Endothelial cell of umbilical vein (primary cell): Measurements from ENCODE around the gene ANKK1. TPM values are rescaled to one million over a fixed set of nuclear protein-coding genes. Genes with fewer than 3 reads are reported as not detected.

Source experiments
- BruUV-seq: library from RNA; stranded (reverse); fragments of 400-500 nt; replicated peaks from 2 replicates; lab custom pipeline; 2021; lab: Mats Ljungman, UMichigan
- CTCF ChIA-PET: fragments of 300-600, 350-600 bp; sonication (Branson Sonifier 250); formaldehyde crosslinking; loops from one replicate; lab custom pipeline; 2021; ENCODE audit warnings: antibody characterized with exemption, inconsistent platforms; lab: Charles Lee
- POLR2A ChIA-PET: fragments of 300-600, 350-600 bp; sonication (Branson Sonifier 250); formaldehyde crosslinking; loops from one replicate; lab custom pipeline; 2021; ENCODE audit warnings: antibody characterized with exemption, inconsistent platforms; lab: Charles Lee
- DNase-seq: peaks from one replicate; pipeline ENCODE4 v3.0.0-alpha.2; 2011; ENCODE audit warnings: low read depth, low spot score
- FAIRE-seq: peaks from 2 replicates; lab custom pipeline; 2011; peaks lifted over from hg19 to GRCh38; lab: Jason Lieb, UNC
- H2AFZ ChIP-seq: 2 replicates; pipeline ENCODE4 v1.6.0; 2012; ENCODE audit warnings: low read depth, low read length, control low read depth, inconsistent platforms
- H3K27ac ChIP-seq: 2 replicates; pipeline ENCODE4 v1.5.1; 2011; ENCODE audit warnings: low read depth, mild to moderate bottlenecking, control low read depth, low read length, moderate library complexity; ENCODE audit not compliant: insufficient read depth
- H3K27me3 ChIP-seq, 2 experiments: 2 replicates each; pipeline versions ENCODE4 v1.6.0 to v1.6.1; 2011; ENCODE audit warnings: low read length in 2 of 2, mixed read lengths in 1 of 2; ENCODE audit not compliant: control insufficient read depth in 2 of 2, insufficient read depth in 2 of 2
- H3K36me3 ChIP-seq, 2 experiments: 2 replicates in 1 of 2; 3 replicates in 1 of 2; pipeline ENCODE4 v1.5.1; 2011; ENCODE audit warnings: low read length in 2 of 2, mild to moderate bottlenecking in 1 of 2, moderate library complexity in 1 of 2; ENCODE audit not compliant: control insufficient read depth in 2 of 2, insufficient read depth in 2 of 2; ENCODE audit errors: extremely low read depth in 1 of 2
- H3K4me1 ChIP-seq: 3 replicates; pipeline ENCODE4 v1.5.1; 2011; ENCODE audit warnings: mild to moderate bottlenecking, low read length; ENCODE audit not compliant: control insufficient read depth, insufficient read depth; ENCODE audit errors: extremely low read depth
- H3K4me2 ChIP-seq: 2 replicates; pipeline ENCODE4 v1.6.1; 2011; ENCODE audit warnings: low read length, control low read depth, mixed read lengths; ENCODE audit not compliant: insufficient read depth
- H3K4me3 ChIP-seq, 3 experiments: fragments of 200-600 bp in 1 of 3; sonication (generic), shearing (Covaris generic) in 1 of 3; replicated peaks in 1 of 3; 2 replicates each; pipeline ENCODE4 v1.5.1; 2011 to 2016; ENCODE audit warnings: control low read depth in 3 of 3, low read length in 3 of 3, mild to moderate bottlenecking in 2 of 3, inconsistent platforms in 1 of 3, low read depth in 1 of 3, moderate library complexity in 1 of 3; ENCODE audit not compliant: insufficient read depth in 1 of 3
- H3K79me2 ChIP-seq: 2 replicates; pipeline ENCODE4 v1.6.0; 2012; ENCODE audit warnings: low read length, inconsistent platforms; ENCODE audit not compliant: control insufficient read depth, insufficient read depth
- H3K9ac ChIP-seq: replicated peaks from 2 replicates; pipeline ENCODE3; 2011; ENCODE audit warnings: low read length, control low read depth; ENCODE audit not compliant: insufficient read depth; ENCODE audit errors: extremely low read depth
- H3K9me1 ChIP-seq: replicated peaks from 3 replicates; pipeline ENCODE4 v1.6.0; 2011; ENCODE audit warnings: mild to moderate bottlenecking, low read length; ENCODE audit not compliant: control insufficient read depth, insufficient read depth; ENCODE audit errors: extremely low read depth
- H3K9me3 ChIP-seq: replicated peaks from 2 replicates; pipeline ENCODE4 v1.5.1; 2012; ENCODE audit warnings: low read length, inconsistent platforms; ENCODE audit not compliant: control insufficient read depth, insufficient read depth
- H4K20me1 ChIP-seq: replicated peaks from 2 replicates; pipeline ENCODE3; 2011; ENCODE audit warnings: mild to moderate bottlenecking, low read length; ENCODE audit not compliant: control insufficient read depth, insufficient read depth; ENCODE audit errors: extremely low read depth
- EZH2 ChIP-seq: IDR thresholded peaks from 2 replicates; pipeline ENCODE4 v1.6.1; 2012; ENCODE audit warnings: borderline replicate concordance, low read depth, mild to moderate bottlenecking, moderate library complexity, low read length, inconsistent platforms; ENCODE audit not compliant: severe bottlenecking
- FOS ChIP-seq: IDR thresholded peaks from 2 replicates; pipeline ENCODE4 v1.6.1; 2011; ENCODE audit warnings: mild to moderate bottlenecking, low read length, moderate library complexity, borderline replicate concordance; ENCODE audit not compliant: insufficient read depth
- GATA2 ChIP-seq: IDR thresholded peaks from 2 replicates; pipeline ENCODE4 v1.7.0; 2011; ENCODE audit warnings: low read depth, mild to moderate bottlenecking, moderate library complexity, mixed read lengths, low read length; ENCODE audit not compliant: insufficient read length, insufficient read depth
- JUN ChIP-seq: IDR thresholded peaks from 2 replicates; pipeline ENCODE4 v1.6.1; 2011; ENCODE audit warnings: borderline replicate concordance, low read depth; ENCODE audit not compliant: insufficient read length, insufficient read depth
- MYC ChIP-seq: IDR thresholded peaks from one replicate; pipeline ENCODE4 v1.6.1; 2011; ENCODE audit warnings: mild to moderate bottlenecking, low read depth, low read length
- POLR2A ChIP-seq: IDR thresholded peaks from 2 replicates; pipeline ENCODE4 v1.6.1; 2012; ENCODE audit warnings: low read depth, mild to moderate bottlenecking, control low read depth, low read length
- POLR2AphosphoS5 ChIP-seq: IDR thresholded peaks from 2 replicates; pipeline ENCODE4 v1.6.1; 2012; ENCODE audit warnings: low read depth, mild to moderate bottlenecking, control low read depth, low read length, moderate library complexity; ENCODE audit not compliant: insufficient read depth
- dilution Hi-C: fragments of 300-500 bp; cut with MboI; formaldehyde crosslinking; loops from one replicate; pipeline ENCODE4 v1.15.0; 2019; ENCODE audit warnings: low sequenced_read_pairs; ENCODE audit not compliant: extremely low pct_ligation_motif_present
- intact Hi-C: fragments of 100-400 bp; cut with micrococcal nuclease; formaldehyde crosslinking; loops from one replicate; pipeline ENCODE4 v1.10.0; 2022
- polyA plus RNA-seq, 4 experiments: library from polyadenylated mRNA; depleted of rRNA in 3 of 4; stranded (reverse) in 3 of 4; unstranded in 1 of 4; fragments of >200 nt; gene quantifications; 2 replicates each; pipeline versions ENCODE4 v1.2.1 to v1.2.3, GENCODE V29; 2011 to 2012; ENCODE audit warnings: missing spikeins in 1 of 4
- total RNA-seq: library from RNA; stranded (reverse); gene quantifications from 2 replicates; pipeline ENCODE4 v1.2.3, GENCODE V29; 2021
- TF ChIP-seq, protein P1 (sequence below): IDR thresholded peaks from 2 replicates; pipeline ENCODE4 v1.6.1; 2011; ENCODE audit not compliant: insufficient read depth, insufficient read length
- TF ChIP-seq, protein P2 (sequence below), 2 donors: IDR thresholded peaks; 1 replicate in 1 of 2; 2 replicates in 1 of 2; pipeline ENCODE4 v1.5.1; 2011; ENCODE audit warnings: low read length in 2 of 2, mild to moderate bottlenecking in 2 of 2, moderate library complexity in 2 of 2, control low read depth in 1 of 2, inconsistent platforms in 1 of 2, low read depth in 1 of 2; ENCODE audit not compliant: insufficient read depth in 1 of 2; ENCODE audit errors: extremely low read depth in 1 of 2

The ANKK1 gene
- total and polyA plus RNA-seq, 2 donors (not counting 3 experiments of a cell fraction or from before 2014, with no cell fraction given), result not detected

DNA sequence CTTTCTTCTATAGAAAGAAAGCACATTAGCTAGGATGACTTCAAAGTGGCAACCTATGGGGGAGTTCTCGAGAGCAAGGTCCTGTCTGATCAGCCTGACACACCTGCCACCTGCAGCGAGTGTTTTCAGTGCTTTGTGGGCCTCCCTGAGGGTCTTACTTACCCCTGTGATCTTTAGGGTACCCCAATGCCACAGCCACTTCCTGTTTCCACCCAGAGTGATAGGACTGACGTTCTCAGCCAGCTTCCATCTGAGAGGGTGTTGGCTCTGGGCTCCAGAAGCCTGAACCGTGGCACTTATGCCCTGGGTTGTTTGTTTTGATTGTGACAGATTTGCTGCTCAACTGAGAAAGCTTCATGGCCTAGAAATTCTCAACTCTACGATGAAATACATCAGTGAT is 21.7 kb upstream of the ANKK1 start:
- no TSS peak for BruUV-seq
- no peaks in the 10 kb centered on the region for H3K27me3 ChIP-seq
- no peak overlapping the region for H3K4me2 ChIP-seq
- DNase-seq, result no peak
- TF ChIP-seq FOS (no peak), GATA2 (no peak), EZH2 (no peak), POLR2A (no peak), POLR2AphosphoS5 (no peak), JUN (no peak), MYC (no peak)
- TF ChIP-seq, protein P1, sequence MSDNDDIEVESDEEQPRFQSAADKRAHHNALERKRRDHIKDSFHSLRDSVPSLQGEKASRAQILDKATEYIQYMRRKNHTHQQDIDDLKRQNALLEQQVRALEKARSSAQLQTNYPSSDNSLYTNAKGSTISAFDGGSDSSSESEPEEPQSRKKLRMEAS, result no peak
- TF ChIP-seq, protein P2, sequence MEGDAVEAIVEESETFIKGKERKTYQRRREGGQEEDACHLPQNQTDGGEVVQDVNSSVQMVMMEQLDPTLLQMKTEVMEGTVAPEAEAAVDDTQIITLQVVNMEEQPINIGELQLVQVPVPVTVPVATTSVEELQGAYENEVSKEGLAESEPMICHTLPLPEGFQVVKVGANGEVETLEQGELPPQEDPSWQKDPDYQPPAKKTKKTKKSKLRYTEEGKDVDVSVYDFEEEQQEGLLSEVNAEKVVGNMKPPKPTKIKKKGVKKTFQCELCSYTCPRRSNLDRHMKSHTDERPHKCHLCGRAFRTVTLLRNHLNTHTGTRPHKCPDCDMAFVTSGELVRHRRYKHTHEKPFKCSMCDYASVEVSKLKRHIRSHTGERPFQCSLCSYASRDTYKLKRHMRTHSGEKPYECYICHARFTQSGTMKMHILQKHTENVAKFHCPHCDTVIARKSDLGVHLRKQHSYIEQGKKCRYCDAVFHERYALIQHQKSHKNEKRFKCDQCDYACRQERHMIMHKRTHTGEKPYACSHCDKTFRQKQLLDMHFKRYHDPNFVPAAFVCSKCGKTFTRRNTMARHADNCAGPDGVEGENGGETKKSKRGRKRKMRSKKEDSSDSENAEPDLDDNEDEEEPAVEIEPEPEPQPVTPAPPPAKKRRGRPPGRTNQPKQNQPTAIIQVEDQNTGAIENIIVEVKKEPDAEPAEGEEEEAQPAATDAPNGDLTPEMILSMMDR (IDR thresholded peaks at IDR 0.05; ENCODE audit: extremely low read depth in 1 of 2, insufficient read depth in 1 of 2, low read depth in 1 of 2, low read length in 2 of 2), result no peak
- ChIA-PET POLR2A (no interaction called here), CTCF (no interaction called here)
- dilution Hi-C loops, result no loop called here
- H3K36me3 ChIP-seq, result no peaks in the 10 kb centered on the region
- H3K9ac ChIP-seq, result no peak overlapping the region
- intact Hi-C loops, result no loop called here
- H3K27ac ChIP-seq, result no peak overlapping the region
- no peaks in the 10 kb centered on the region for H4K20me1 ChIP-seq
- no peaks in the 10 kb centered on the region for H3K79me2 ChIP-seq
- no peaks in the 10 kb centered on the region for H3K4me1 ChIP-seq
- H3K9me1 ChIP-seq, result no peaks in the 10 kb centered on the region
- FAIRE-seq, result no peak
- no peaks in the 10 kb centered on the region for H3K9me3 ChIP-seq
- H2AFZ ChIP-seq, result no peak overlapping the region
- H3K4me3 ChIP-seq, result no peak overlapping the region
